H1 (cell line): Measurements from ENCODE around the gene SNX25. TPM values are rescaled to one million over a fixed set of nuclear protein-coding genes. Genes with fewer than 3 reads are reported as not detected.

Experiments
- CEBPB ChIP-seq: IDR thresholded peaks from 2 replicates; pipeline ENCODE4 v1.6.1; 2012; ENCODE audit warnings: low read depth, low read length
- SP4 ChIP-seq: IDR thresholded peaks from 2 replicates; pipeline ENCODE4 v1.6.1; 2012; ENCODE audit warnings: low read length, inconsistent platforms
- polyA plus RNA-seq, 7 experiments: library from polyadenylated mRNA; depleted of rRNA in 3 of 7; stranded (reverse) in 5 of 7; unstranded in 2 of 7; fragments of >200 nt in 5 of 7; fragments of 200-250 nt in 2 of 7; gene quantifications; 1 replicate in 5 of 7; 2 replicates in 1 of 7; 4 replicates in 1 of 7; pipeline versions ENCODE4 v1.2.1 to v1.2.3, GENCODE V29; 2011 to 2013; ENCODE audit warnings: missing spikeins in 2 of 7, mixed read lengths in 2 of 7
- total RNA-seq: library from RNA; stranded (reverse); fragmentation: NEBNext Ultra II Directional; extraction: Animal tissue kit (Norgen Biotek cat#: 25700); gene quantifications from 2 replicates; pipeline ENCODE4 v1.2.1, GENCODE V29; 2021

The SNX25 gene
- total and polyA plus RNA-seq, 2 of the 8 experiments (the other 6 are each of a cell fraction or from before 2014, with no cell fraction given): 5.4 to 19.9 TPM

DNA sequence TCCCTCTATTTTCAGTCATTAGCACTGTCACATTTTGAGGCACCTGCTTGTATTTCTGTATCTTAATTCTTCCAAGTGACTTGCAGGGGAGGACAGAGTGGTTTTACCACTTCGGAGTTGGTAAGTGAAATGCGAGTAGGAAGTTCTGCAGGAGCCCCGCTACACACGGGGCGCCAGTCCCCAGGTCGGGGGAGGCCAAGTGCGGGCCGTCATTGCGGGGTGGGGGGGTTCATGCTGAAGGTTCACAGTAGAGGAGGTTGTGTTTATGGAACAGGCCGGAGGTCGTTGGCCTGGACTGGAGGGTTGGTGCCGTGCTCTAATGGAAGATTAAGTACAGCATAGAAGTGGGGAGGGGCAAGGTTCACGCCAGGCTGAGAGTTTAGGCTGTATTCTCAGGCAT, 142.3 kb downstream of the SNX25 start (continued):
- TF ChIP-seq CEBPB: no peak
- no peak for TF ChIP-seq SP4
